GM18868 (cell line): ENCODE measurements around the gene ARHGAP9.
A peak's percentile ranks its signal among the peaks of the same experiment; 100 is the strongest.

Experiments used
- ATAC-seq: cut with Tn5 transposase; IDR thresholded peaks from one replicate; pipeline ENCODE4 v1.9.1; 2021; ENCODE audit warnings: mild to moderate bottlenecking, moderate library complexity; ENCODE audit not compliant: unreplicated experiment

The ARHGAP9 gene

DNA sequence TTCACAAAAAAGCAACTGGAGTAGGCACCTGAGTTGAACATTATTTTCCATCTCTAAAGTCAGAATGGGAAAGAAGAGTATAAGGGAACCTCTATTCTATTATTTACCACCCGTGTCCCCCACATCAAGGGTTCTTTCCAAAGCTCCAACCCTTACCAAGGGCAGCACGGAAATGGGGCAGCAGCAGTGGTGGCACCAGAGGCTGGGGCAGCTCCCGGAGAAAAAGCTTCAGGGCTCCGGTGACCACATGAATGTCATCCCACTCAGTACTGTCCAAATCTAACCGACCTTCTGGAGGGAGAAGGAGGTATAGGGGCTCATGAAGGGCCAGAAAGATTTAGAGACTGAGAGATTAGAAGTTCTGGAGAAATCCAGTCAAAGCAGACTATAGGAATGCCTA lies 5.8 kb downstream of the ARHGAP9 start:
- no peak for ATAC-seq

DNA sequence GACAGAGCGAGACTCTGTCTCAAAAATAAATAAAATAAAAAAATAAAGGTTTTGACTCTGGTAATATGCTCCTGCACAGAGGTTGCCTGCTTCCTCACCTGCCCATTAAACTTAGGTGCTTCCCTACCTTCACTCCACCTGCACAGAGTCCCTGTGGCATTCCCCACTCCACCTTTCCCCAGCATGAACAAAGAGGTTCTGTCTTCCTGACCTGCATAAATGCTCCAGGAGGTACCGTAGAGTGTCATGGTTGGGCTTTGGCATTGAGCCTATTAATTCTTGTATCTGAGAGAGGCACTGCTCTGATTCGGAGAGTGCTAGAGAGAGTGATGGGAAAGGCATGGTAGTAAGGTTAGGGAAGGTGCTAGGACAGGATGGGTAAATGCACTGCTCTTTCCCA lies 6.3 kb downstream of the ARHGAP9 start:
- no peak for ATAC-seq

DNA sequence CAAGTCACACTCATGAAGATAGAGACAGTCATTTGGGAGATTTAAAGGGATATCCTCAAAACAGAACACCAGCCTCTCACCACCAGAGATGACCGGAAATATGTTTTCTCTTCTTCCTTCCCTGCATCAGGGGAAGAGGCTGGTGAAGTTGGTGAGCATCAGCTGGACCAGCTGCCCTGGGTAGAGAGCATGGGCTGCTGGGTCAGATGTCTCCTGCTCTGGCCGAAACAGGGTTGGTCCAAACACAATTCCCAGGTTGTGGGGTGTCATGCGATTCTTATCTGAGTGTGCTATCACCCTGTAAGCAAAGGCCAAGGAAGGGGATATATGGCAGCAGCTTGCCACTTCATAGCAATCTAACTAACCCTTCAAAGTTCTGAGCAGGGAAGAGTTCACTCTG lies 7.3 kb downstream of the ARHGAP9 start:
- no peak for ATAC-seq

DNA sequence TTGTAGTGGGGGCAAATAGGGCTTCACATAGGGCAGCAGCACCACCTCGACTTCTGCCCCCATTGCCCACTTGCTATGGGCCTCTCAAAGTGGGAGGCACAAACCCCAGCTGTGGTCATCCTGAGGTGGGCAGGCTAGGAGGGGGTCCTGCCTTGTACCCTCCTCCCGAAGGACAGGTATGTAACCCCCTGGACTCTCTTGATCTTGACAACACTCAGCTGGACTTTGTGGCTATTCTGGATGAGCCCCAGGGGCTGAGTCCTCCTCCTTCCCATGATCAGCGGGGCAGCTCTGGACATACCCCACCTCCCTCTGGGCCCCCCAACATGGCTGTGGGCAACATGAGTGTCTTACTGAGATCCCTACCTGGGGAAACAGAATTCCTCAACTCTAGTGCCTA lies 8.0 kb downstream of the ARHGAP9 start:
- no peak for ATAC-seq

DNA sequence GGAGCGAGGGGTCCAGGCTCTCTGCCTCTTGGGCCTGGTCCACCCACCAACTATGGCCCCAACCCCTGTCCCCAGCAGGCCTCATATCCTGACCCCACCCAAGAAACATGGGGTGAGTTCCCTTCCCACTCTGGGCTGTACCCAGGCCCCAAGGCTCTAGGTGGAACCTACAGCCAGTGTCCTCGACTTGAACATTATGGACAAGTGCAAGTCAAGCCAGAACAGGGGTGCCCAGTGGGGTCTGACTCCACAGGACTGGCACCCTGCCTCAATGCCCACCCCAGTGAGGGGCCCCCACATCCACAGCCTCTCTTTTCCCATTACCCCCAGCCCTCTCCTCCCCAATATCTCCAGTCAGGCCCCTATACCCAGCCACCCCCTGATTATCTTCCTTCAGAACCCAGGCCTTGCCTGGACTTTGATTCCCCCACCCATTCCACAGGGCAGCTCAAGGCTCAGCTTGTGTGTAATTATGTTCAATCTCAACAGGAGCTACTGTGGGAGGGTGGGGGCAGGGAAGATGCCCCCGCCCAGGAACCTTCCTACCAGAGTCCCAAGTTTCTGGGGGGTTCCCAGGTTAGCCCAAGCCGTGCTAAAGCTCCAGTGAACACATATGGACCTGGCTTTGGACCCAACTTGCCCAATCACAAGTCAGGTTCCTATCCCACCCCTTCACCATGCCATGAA lies 8.6 kb downstream of the ARHGAP9 start:
- no peak for ATAC-seq

DNA sequence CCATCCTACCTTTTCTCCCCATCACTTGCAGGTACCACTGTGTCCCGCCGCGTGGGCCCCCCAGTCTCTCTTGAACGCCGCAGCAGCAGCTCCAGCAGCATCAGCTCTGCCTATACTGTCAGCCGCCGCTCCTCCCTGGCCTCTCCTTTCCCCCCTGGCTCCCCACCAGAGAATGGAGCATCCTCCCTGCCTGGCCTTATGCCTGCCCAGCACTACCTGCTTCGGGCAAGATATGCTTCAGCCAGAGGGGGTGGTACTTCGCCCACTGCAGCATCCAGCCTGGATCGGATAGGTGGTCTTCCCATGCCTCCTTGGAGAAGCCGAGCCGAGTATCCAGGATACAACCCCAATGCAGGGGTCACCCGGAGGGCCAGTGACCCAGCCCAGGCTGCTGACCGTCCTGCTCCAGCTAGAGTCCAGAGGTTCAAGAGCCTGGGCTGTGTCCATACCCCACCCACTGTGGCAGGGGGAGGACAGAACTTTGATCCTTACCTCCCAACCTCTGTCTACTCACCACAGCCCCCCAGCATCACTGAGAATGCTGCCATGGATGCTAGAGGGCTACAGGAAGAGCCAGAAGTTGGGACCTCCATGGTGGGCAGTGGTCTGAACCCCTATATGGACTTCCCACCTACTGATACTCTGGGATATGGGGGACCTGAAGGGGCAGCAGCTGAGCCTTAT lies 9.2 kb downstream of the ARHGAP9 start:
- no peak for ATAC-seq

DNA sequence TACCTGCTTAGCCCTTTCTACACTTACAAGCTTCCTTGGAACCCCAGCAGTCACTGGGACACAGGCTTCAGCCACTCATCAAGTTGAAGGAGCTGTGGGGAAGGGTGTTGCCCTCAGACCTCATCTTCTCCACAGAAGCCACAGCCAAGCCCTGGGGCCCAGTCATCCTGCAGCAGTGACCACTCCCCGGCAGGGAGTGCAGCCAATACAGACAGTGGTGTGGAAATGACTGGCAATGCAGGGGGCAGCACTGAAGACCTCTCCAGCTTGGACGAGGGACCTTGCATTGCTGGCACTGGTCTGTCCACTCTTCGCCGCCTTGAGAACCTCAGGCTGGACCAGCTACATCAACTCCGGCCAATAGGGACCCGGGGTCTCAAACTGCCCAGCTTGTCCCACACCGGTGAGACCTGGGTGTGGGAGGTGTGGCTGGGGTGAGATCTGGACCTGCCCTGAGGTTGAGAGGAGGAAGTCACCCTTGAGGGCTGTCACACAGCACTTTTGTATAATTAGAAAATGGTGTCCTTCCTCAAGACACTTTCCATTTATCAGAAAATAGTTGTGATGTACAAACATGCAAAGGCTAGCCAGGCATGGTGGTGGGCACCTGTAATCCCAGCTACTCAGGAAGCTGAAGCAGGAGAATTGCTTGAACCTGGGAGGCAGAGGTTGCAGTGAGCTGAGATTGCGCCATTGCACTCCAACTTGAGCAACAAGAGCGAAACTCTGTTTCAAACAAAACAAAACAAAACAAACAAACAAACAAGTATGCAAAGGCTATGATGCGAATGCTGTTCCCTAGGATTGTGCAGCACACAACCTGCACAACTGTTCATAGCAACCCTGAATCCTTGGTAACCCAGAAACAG lies 10.1 kb downstream of the ARHGAP9 start:
- no peak for ATAC-seq

DNA sequence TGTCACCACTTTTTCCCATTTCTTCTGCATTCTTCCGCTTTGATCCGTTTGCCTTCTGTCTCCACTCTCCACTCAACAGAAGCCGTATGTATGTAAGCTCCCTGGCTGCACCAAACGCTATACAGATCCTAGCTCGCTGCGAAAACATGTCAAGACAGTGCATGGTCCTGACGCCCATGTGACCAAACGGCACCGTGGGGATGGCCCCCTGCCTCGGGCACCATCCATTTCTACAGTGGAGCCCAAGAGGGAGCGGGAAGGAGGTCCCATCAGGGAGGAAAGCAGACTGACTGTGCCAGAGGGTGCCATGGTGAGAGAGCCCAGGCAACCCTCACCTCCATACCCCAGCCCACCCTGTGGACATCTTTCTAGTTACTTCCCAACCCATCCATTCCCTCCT lies 11.8 kb downstream of the ARHGAP9 start:
- ATAC-seq, result no peak

DNA sequence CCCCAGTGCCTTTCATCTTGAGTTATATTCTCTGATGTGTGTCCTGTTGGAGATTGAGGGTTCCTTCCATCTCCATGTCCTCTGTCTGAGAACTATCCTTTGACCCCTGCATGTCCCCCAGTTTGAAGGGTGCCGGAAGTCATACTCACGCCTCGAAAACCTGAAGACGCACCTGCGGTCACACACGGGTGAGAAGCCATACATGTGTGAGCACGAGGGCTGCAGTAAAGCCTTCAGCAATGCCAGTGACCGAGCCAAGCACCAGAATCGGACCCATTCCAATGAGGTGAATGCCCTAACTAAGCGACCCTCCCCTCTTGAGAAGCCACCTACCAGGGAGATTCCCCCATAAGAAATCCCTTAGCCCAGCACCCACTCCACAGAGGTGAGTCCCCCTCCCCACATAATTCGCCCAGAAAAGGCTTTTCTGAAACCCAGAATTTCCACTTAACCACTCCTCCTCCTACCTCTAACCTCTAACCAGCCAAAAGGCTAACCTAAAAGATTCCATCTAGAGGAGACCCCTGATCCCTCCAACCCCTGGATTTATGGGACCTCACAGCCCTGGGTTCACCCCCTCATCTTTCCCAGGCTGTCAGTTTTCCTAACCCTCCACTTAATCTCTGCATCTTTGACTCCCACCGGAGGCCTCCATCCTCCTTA lies 12.3 kb downstream of the ARHGAP9 start:
- no peak for ATAC-seq

DNA sequence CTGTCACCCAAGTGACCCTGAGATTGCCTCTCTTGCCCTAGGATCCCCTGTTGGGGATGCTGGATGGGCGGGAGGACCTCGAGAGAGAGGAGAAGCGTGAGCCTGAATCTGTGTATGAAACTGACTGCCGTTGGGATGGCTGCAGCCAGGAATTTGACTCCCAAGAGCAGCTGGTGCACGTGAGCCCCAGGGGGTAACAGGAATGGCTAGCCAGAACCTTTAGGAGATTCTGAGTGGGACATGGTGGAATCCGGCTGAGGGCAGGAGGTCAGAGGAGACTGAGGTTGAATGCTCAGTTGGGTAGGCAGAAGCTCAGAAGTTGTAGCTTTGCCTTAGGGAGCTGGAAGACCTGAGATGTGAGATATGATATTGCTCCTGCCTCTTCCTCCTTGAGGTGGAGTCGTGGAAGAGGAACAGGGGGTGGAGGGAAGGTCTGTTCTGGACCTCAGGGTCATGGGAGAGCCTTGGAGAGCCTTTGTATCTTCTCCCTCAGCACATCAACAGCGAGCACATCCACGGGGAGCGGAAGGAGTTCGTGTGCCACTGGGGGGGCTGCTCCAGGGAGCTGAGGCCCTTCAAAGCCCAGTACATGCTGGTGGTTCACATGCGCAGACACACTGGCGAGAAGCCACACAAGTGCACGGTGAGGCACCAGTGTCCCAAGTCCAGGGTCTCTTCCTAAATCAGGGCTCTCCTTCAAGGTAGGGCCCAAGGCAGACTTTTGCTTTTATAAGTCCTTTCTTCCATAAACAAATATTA lies 13.7 kb downstream of the ARHGAP9 start:
- ATAC-seq, result no peak

DNA sequence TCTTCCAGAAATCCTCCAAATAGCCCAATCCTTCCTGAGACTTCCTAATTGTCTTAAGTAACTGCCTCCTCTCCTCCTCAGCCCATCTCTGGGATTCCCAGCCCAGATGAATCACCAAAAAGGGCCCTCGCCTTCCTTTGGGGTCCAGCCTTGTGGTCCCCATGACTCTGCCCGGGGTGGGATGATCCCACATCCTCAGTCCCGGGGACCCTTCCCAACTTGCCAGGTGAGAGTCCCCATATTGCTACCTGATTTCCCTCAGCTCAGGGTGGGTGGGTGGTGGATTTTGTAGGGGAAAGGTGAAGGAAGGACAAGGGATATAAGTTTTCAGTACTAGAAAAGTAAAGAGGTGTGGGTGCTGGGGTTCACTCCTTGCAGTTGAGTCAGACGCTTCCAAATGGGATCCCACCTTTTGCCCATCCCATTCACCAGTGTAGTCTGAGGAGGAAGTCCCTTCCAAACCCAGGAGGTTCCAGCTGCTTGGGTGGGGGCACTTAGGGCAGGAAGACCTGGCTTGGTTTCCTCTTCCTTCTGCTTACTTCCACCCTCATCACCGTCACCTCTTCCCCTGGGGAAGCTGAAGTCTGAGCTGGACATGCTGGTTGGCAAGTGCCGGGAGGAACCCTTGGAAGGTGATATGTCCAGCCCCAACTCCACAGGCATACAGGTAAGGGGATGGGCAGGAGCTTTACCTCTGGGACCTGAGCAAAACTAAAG lies 14.5 kb downstream of the ARHGAP9 start:
- ATAC-seq, result no peak

DNA sequence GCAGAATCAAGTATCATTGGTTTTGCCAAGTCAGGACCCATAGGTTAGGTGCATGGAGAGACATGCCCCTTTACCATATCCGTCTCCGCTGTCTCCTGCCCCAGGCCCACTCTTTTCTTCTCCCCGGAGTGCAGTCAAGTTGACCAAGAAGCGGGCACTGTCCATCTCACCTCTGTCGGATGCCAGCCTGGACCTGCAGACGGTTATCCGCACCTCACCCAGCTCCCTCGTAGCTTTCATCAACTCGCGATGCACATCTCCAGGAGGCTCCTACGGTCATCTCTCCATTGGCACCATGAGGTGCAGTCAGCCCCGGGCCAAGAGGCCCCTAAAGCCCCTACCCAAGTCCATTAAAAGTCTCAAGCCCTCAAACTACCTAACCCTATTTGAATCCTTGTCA lies 15.1 kb downstream of the ARHGAP9 start:
- ATAC-seq, result no peak

DNA sequence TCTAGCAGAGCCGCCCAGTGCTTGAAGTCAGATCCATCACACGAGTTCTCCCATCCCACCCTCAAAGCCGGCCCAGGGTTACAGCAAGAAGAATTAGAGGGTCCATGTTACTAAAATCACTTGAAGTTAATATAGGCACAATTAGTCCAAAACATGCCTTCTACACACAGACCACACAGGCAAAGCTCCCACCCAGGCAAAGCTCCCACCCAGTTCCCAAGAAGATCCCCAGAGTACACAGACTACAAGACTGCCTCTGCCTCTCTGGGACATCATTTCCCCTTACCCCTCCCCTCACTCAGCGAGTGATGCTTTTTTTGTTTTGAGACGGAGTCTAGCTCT lies 16.8 kb downstream of the ARHGAP9 start:
- ATAC-seq, result no peak

DNA sequence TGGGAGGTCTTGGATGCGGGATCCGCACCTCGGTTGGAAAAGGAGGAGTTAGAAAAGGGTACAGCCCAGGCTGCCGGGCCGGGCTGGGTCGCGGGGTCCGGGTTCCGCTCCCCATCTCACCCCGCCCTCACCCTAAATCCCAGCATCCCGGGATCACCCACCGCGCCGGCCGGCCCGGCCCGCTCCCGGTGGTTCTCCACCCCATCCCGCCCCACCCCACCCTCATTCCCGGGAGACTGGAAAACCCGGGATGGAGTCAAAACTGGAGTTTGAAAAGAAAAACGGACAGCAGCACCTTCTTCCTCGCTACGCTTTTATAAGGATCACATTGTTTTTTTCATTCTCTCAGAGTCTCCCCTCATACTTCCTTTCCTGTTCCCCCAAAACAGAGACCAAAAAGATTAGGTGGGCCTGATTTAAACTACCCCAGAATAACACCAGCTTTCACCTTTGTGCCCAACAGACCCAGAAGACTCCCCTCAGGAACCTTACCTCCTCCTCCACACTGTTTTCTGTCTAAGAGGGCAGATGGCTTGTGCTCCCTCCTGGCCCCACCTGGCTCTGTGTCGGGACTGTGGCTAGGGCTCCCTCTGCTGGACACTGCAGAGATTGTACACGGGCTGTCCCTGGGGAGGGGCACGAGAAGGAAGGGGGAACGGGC lies 17.3 kb downstream of the ARHGAP9 start:
- peak; percentile 71 for ATAC-seq

DNA sequence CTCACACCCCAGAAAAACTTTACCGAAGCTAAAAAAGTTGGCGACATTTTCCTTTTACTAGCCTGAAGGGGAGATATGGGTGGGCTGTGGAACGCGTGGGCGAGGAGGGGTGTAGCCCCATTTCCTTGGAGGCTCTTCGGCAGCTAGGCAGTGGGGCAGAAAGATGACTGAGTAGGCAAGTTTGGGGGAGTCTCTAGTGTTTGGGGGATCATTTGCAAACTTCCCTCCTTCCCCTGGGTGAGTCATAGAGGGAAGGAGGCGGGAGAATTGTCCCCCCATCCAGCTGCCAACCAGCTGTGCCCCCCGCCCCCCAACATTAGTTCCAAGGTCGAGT lies 17.8 kb downstream of the ARHGAP9 start:
- ATAC-seq, result no peak

DNA sequence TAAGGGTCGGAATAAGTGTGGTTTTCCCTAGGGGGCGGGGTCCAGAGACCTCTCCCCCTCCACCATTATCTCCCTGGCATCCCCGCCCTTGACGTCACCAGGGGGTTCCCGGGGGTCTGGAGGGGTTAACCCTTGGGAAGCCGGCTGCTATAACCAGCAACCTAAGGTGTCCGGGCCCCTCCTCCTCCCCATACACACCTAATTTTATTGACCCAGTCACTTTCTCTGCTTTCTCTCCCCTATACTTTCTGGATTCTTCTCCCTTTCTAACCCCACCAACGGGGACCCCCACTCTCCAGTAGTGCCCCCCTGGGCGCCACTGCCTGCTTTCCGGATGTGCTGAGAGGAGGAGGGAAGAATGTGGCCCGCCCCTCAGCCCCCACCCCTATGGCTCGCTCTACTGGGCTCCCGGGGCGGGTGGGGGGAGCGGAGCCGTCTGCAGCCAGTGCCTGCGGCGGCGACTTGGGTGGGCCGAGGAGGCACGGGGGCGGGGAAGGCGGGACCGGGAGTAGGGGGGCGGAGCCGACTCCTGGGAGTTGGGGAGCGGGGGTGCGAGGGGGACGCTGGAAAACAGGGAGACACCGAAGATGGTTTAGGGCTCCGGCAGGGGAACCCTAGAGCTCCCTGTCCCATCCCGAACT lies 18.3 kb downstream of the ARHGAP9 start:
- ATAC-seq, result no peak

DNA sequence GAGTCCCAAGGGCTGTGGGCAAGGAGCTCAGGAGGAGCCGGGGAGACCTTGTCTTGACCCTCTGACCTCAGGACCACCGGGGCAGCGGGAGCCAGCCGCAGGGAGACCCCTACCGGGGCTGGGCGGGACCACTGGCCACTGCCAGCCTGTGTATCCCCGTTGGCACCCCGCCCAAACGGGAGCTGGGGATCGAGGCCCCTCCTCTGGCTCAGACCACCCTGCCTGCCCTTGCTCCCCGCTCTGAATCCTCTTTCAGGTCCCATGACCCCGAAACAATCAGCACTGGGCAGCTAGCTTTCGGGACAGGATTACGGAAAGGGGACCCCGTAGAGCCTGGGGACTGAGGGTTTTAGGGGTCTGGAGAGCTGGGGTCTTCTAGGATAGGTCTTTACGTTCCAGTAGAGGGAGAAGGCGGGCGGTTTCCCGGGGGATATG lies 18.8 kb downstream of the ARHGAP9 start:
- no peak for ATAC-seq

DNA sequence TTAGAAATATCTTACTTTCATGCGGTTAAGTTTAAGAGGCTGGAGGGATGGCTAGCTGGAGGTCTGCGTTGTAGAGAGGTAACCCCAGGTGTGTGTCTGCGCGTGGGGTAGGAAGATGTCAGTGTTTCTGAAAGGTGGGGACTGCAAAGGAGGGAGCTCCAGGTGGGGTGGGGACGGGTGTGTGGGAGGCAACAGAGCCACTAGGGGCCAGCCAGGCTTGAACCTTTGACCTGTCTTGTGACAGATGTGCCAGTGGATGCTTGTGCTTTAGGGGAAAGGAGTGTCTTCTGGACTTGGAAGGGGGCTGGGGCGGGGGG lies 19.2 kb downstream of the ARHGAP9 start:
- no peak for ATAC-seq

DNA sequence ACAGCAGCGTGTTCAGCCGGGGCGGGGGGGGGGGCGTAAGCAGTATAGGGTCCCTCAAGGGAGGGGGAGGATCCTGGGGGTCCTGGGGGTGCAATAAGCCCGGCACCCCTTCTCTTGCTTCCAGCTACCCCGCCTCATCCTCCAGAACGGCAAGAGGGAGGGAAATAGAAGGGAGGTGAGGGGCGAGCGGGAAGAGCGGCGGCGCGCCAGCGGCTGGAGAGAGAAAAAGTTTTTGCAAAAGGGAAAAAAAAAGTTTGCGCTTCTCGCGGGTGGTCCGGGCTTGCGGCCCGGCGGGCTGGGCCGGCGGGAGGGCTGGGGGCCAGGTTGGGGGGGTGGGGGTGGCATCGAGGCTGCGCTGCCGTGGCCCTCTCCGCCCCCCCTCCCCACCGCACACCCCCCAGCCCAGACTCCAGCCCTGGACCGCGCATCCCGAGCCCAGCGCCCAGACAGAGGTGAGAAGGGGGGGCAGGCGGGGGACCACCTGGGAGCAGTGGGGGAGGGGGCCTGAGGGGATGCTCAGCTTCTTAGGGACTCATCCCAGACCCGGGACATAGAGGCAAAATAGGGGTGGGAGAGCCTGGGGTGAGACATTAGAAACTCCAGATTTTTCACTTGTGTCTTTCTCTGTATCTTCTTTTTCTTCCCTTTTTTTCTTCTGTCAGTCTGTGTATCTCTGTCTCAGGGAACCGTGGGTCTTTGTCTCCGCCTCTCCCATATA lies 19.8 kb downstream of the ARHGAP9 start, which contains the start of gene GLI1:
GLI1 (plus strand) TSS at position 36 of the 718 bp plus-strand sequence. CDS start 3,907 bp downstream, outside the sequence.
- no peak for ATAC-seq
